SK-N-SH treated with all-trans-retinoic acid at 6 μM for 48 hours (cell line): ENCODE data around the gene KRT84.

Experiments
- BACH2 ChIP-seq: fragments of 250-450 bp; sonication (Bioruptor Pico); IDR thresholded peaks from 2 replicates; pipeline ENCODE4 v1.9.0; 2021; ENCODE audit warnings: mild to moderate bottlenecking, borderline replicate concordance
- TCF4 ChIP-seq: fragments of 250-450 bp; sonication (Bioruptor Pico); IDR thresholded peaks from 2 replicates; pipeline ENCODE4 v1.8.0; 2021; ENCODE audit warnings: mild to moderate bottlenecking, moderate library complexity, borderline replicate concordance
- ZC3H10 ChIP-seq: fragments of 250-450 bp; sonication (Bioruptor Pico); IDR thresholded peaks from 2 replicates; pipeline ENCODE4 v1.5.1; 2021; ENCODE audit warnings: mild to moderate bottlenecking, moderate library complexity
- ZFP3 ChIP-seq: fragments of 250-450 bp; sonication (Bioruptor Pico); IDR thresholded peaks from 2 replicates; pipeline ENCODE4 v1.5.0; 2020; ENCODE audit warnings: mild to moderate bottlenecking, moderate library complexity
- ZFP30 ChIP-seq: fragments of 450-650 bp; formaldehyde crosslinking; IDR thresholded peaks from 2 replicates; pipeline ENCODE4 v1.5.0; 2022; ENCODE audit warnings: mild to moderate bottlenecking, moderate library complexity
- TF ChIP-seq, protein P1 (sequence below): fragments of 250-450 bp; sonication (Bioruptor Pico); IDR thresholded peaks from 2 replicates; pipeline ENCODE4 v1.8.0; 2020; ENCODE audit warnings: mild to moderate bottlenecking, moderate library complexity, borderline replicate concordance
- TF ChIP-seq, protein P2 (sequence below): fragments of 250-450 bp; sonication (Bioruptor Pico); IDR thresholded peaks from 2 replicates; pipeline ENCODE4 v1.5.1; 2020; ENCODE audit warnings: low read depth, mild to moderate bottlenecking, moderate library complexity

DNA sequence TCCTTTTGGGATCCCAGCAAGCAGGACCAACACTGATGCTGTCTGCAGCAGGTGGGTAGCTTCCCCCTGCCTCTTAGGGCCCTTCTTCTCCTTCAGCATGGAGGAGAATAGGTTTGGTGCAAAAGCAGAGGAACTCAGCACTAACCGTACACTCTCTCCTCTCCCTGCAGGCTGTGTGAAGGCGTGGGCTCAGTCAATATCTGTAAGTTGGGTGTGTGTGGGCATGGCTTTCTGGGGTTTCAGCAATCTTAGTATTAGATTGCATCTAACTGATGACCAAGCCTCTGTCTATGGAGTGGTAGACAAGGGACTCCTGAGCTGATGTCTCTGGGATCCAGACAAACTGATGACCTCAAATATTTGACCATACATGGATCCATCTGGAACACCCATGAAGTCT, 32.5 kb downstream of the KRT84 start:
- TF ChIP-seq, protein P1, sequence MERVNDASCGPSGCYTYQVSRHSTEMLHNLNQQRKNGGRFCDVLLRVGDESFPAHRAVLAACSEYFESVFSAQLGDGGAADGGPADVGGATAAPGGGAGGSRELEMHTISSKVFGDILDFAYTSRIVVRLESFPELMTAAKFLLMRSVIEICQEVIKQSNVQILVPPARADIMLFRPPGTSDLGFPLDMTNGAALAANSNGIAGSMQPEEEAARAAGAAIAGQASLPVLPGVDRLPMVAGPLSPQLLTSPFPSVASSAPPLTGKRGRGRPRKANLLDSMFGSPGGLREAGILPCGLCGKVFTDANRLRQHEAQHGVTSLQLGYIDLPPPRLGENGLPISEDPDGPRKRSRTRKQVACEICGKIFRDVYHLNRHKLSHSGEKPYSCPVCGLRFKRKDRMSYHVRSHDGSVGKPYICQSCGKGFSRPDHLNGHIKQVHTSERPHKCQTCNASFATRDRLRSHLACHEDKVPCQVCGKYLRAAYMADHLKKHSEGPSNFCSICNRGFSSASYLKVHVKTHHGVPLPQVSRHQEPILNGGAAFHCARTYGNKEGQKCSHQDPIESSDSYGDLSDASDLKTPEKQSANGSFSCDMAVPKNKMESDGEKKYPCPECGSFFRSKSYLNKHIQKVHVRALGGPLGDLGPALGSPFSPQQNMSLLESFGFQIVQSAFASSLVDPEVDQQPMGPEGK (CRISPR knock-in tag): no peak
- TF ChIP-seq ZFP3 (CRISPR knock-in tag): no peak
- TF ChIP-seq, protein P2, sequence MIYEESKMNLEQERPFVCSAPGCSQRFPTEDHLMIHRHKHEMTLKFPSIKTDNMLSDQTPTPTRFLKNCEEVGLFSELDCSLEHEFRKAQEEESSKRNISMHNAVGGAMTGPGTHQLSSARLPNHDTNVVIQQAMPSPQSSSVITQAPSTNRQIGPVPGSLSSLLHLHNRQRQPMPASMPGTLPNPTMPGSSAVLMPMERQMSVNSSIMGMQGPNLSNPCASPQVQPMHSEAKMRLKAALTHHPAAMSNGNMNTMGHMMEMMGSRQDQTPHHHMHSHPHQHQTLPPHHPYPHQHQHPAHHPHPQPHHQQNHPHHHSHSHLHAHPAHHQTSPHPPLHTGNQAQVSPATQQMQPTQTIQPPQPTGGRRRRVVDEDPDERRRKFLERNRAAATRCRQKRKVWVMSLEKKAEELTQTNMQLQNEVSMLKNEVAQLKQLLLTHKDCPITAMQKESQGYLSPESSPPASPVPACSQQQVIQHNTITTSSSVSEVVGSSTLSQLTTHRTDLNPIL (CRISPR knock-in tag): no peak
- no peak for TF ChIP-seq ZC3H10 (CRISPR knock-in tag)
- no peak for TF ChIP-seq TCF4 (CRISPR knock-in tag)
- TF ChIP-seq ZFP30: no peak
- no peak for TF ChIP-seq BACH2 (CRISPR knock-in tag)
